HepG2 (cell line): ENCODE results near the gene HNRNPF. TPM values are rescaled to one million over a fixed set of nuclear protein-coding genes. Genes with fewer than 3 reads are reported as not detected.
A peak's percentile ranks its signal among the peaks of the same experiment; 100 is the strongest.

Experiments used
- ATF6 ChIP-seq: sonication (generic); formaldehyde crosslinking; conservative IDR thresholded peaks from 2 replicates; pipeline ENCODE4 v1.4.0; 2020; ENCODE audit warnings: missing genetic modification reagents
- ETV6 ChIP-seq: sonication (generic); formaldehyde crosslinking; conservative IDR thresholded peaks from 2 replicates; pipeline ENCODE4 v1.4.0; 2020; ENCODE audit warnings: missing genetic modification reagents
- JARID2 ChIP-seq: sonication (generic); formaldehyde crosslinking; IDR thresholded peaks from 2 replicates; pipeline ENCODE4 v1.8.1; 2023; ENCODE audit warnings: missing genetic modification reagents, inconsistent platforms; ENCODE audit not compliant: insufficient replicate concordance
- NPAS2 ChIP-seq: sonication (generic); formaldehyde crosslinking; IDR thresholded peaks from 2 replicates; pipeline ENCODE4 v1.8.0; 2022; ENCODE audit warnings: mild to moderate bottlenecking, missing genetic modification reagents, borderline replicate concordance
- RFXANK ChIP-seq: IDR thresholded peaks from 2 replicates; pipeline ENCODE4 v1.6.1; 2016
- ZNF180 ChIP-seq: sonication (generic); formaldehyde crosslinking; IDR thresholded peaks from 2 replicates; pipeline ENCODE4 v1.4.0; 2020; ENCODE audit warnings: low read depth, missing genetic modification reagents, borderline replicate concordance
- ZNF407 ChIP-seq: sonication (generic); formaldehyde crosslinking; IDR thresholded peaks from one replicate; pipeline ENCODE4 v1.5.1; 2020; ENCODE audit warnings: mild to moderate bottlenecking, missing genetic modification reagents; ENCODE audit errors: not compliant biosample characterization
- ZNF496 ChIP-seq: sonication (generic); formaldehyde crosslinking; IDR thresholded peaks from 2 replicates; pipeline ENCODE4 v1.8.1; 2023; ENCODE audit warnings: mild to moderate bottlenecking, moderate library complexity, missing genetic modification reagents; ENCODE audit not compliant: insufficient replicate concordance
- ZNF629 ChIP-seq: sonication (generic); formaldehyde crosslinking; conservative IDR thresholded peaks from 2 replicates; pipeline ENCODE4 v1.5.0; 2020; ENCODE audit warnings: missing genetic modification reagents
- ZSCAN25 ChIP-seq: sonication (generic); formaldehyde crosslinking; IDR thresholded peaks from 2 replicates; pipeline ENCODE4 v1.8.0; 2022; ENCODE audit warnings: mild to moderate bottlenecking, missing genetic modification reagents
- polyA plus RNA-seq, 8 experiments: library from polyadenylated mRNA; depleted of rRNA in 3 of 8; stranded (reverse) in 7 of 8; unstranded in 1 of 8; fragments of >200 nt; fragmentation: Illumina TruSeq in 4 of 8; extraction: Trizol in 4 of 8; gene quantifications; 2 replicates each; pipeline versions ENCODE4 v1.2.1 to v1.2.3, GENCODE V29; 2011 to 2016; ENCODE audit warnings: low read depth in 4 of 8, missing spikeins in 1 of 8, mixed read lengths in 1 of 8; ENCODE audit not compliant: insufficient read depth in 1 of 8
- total RNA-seq, 5 experiments: library from RNA; depleted of rRNA; stranded (reverse); fragments of >200 nt; fragmentation: Illumina TruSeq; extraction: Trizol; gene quantifications; 2 replicates each; pipeline ENCODE4 v1.2.3, GENCODE V29; 2016; ENCODE audit warnings: low read depth in 1 of 5
- TF ChIP-seq, protein P1 (sequence below): sonication (generic); formaldehyde crosslinking; IDR thresholded peaks from 2 replicates; pipeline ENCODE4 v1.4.0; 2020; ENCODE audit warnings: missing genetic modification reagents, borderline replicate concordance
- TF ChIP-seq, protein P2 (sequence below): sonication (generic); formaldehyde crosslinking; IDR thresholded peaks from 2 replicates; pipeline ENCODE4 v1.4.0; 2020; ENCODE audit warnings: missing genetic modification reagents

The HNRNPF gene
- total and polyA plus RNA-seq, 2 of the 13 experiments (the other 11 are each of a cell fraction or from before 2014, with no cell fraction given) = 166 to 308 TPM

GRCh38 chr10:43420369-43421200 is 11.6 kb upstream of the HNRNPF start (continued):
- TF ChIP-seq, protein P1, sequence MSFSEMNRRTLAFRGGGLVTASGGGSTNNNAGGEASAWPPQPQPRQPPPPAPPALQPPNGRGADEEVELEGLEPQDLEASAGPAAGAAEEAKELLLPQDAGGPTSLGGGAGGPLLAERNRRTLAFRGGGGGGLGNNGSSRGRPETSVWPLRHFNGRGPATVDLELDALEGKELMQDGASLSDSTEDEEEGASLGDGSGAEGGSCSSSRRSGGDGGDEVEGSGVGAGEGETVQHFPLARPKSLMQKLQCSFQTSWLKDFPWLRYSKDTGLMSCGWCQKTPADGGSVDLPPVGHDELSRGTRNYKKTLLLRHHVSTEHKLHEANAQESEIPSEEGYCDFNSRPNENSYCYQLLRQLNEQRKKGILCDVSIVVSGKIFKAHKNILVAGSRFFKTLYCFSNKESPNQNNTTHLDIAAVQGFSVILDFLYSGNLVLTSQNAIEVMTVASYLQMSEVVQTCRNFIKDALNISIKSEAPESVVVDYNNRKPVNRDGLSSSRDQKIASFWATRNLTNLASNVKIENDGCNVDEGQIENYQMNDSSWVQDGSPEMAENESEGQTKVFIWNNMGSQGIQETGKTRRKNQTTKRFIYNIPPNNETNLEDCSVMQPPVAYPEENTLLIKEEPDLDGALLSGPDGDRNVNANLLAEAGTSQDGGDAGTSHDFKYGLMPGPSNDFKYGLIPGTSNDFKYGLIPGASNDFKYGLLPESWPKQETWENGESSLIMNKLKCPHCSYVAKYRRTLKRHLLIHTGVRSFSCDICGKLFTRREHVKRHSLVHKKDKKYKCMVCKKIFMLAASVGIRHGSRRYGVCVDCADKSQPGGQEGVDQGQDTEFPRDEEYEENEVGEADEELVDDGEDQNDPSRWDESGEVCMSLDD (CRISPR knock-in tag) = peak; percentile 80; the same call in 1 of the 2 replicates
- TF ChIP-seq ZNF629 (CRISPR knock-in tag) (peak; percentile 63), ZSCAN25 (CRISPR knock-in tag) (peak; percentile 85), RFXANK (CRISPR knock-in tag) (peak; percentile 79; the same call in 1 of the 2 replicates), NPAS2 (peak; percentile 98), ETV6 (peak; percentile 82; the same call in 1 of the 2 replicates), ATF6 (CRISPR knock-in tag) (no peak; the same call in 1 of the 2 replicates), ZNF180 (peak; percentile 86; the same call in 1 of the 2 replicates), ZNF496 (CRISPR knock-in tag) (no peak), JARID2 (peak; percentile 82), ZNF407 (CRISPR knock-in tag) (peak; percentile 88)
- TF ChIP-seq, protein P2, sequence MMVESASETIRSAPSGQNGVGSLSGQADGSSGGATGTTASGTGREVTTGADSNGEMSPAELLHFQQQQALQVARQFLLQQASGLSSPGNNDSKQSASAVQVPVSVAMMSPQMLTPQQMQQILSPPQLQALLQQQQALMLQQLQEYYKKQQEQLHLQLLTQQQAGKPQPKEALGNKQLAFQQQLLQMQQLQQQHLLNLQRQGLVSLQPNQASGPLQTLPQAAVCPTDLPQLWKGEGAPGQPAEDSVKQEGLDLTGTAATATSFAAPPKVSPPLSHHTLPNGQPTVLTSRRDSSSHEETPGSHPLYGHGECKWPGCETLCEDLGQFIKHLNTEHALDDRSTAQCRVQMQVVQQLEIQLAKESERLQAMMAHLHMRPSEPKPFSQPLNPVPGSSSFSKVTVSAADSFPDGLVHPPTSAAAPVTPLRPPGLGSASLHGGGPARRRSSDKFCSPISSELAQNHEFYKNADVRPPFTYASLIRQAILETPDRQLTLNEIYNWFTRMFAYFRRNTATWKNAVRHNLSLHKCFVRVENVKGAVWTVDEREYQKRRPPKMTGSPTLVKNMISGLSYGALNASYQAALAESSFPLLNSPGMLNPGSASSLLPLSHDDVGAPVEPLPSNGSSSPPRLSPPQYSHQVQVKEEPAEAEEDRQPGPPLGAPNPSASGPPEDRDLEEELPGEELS = peak; percentile 93
